HuH-7.5 (cell line): ENCODE results near the gene CEP72.
"Not testable (repeated sequence)": the region's sequence is repeated elsewhere in the genome, so short reads cannot be mapped to it uniquely, and the experiment has no call there.

Experiments
- DNase-seq: peaks from one replicate; pipeline ENCODE4 v3.0.0; 2011; ENCODE audit warnings: low spot score

Gene CEP72

DNA sequence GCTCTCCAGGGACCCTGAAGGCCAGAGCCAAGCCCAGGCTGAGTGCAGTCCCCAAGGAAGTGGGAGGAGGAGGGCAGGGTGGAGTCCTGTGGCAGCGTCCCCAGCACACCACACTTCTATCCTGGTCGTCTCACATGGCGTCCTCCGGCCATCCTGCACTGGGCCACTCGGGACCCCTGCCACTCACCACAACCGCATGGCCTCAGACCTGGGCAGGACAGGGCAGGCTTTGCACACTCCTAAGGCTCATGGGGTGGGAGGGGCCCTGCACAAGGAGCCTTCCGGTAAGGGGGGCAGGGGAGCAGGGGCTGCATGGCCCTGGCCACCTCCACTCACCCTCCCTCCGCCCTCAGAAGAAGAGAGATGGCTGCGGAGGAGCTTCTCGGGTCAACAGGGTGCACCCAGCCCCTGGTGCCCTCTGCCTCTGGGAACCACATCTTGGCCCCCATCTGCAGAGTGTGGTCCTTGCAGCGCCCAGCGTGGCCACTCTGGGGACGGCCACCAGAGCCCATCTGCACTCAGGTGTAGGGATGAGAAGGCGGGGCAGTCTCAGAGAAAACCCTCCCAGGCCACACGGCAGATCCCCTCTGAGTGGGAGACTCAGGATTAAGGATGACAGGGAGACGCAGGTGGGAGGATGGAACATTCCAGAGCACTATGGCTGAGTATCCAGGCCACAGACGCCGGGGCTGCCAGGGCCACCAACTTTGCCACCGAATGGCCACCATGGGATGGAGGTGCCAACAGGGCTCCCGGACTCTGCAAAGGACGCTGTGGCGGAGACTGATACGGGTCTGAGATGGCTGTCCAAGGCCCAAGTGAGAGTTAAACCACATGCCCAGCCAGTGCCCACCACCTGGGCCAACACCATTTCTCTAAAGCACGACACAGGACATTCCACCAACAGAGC is 73.4 kb downstream of the CEP72 start:
- DNase-seq, result peak; percentile 3

DNA sequence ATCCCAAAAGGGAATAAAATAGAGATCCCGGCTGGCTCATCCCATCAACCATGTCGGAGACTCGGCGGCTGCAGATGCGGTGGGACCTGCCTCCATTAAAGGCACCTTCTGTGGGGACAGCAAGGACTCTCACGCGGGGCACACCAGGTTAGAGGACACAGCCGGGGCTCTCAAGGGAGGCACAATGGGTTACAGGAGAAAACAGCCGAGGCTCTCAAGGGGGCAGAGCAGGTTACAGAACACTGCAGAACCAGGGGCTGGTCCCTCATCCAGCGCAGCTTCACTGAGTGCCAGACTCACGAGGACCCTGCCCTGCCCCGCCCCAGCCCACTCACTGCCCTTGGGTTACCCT is 74.0 kb downstream of the CEP72 start:
- not testable (repeated sequence) for DNase-seq

DNA sequence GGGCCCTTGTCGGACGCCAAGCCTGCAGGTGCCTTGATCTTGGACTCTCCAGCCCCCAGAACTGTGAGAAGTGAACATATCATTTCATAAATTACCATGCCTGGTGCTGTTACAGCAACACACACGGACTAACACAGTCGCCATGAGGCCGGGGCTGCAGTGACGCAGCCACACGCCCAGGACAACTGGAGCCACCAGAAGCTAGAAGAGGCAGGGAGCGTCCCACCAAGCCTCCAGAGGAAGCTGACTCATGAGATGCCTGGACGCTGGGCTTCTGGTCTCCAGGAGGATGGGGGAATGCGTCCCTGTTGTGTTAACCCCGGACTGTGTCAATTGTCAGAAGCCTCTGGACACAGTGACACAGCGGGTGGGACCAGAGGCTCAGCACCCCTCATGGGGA is 74.8 kb downstream of the CEP72 start:
- DNase-seq, result not testable (repeated sequence)

DNA sequence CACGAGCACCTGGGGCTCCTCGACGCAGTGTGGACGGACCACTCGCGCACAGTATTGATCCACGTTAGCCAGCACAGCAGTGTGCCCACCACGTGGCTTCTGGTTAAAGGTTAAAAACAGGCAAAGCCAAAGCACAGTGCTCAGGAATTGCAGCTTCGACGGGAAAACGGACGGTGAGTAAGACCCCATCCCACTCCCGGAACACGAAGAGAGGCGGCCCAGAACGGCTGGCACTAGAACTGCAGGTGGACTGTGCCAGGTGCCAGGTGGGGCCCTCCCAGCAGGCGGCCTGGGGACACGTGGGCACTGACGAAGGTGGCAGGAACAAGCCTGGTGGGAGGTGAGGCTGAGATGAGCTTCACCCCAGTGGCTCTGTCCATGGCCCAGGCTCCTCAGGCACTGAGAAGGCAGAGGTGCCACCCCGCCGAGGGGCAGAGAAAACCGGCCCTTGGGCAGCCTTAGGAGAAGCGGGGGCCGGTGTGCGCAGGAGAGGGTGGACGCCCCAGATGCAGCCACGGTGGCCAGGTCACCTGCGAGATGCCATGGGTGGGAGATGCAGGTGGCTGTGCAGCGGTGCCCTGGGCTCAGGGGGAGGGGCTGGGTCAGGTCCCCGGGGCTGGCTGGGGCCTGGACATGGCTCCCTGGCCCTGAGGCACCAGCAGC is 76.3 kb downstream of the CEP72 start:
- DNase-seq, result not testable (repeated sequence)

DNA sequence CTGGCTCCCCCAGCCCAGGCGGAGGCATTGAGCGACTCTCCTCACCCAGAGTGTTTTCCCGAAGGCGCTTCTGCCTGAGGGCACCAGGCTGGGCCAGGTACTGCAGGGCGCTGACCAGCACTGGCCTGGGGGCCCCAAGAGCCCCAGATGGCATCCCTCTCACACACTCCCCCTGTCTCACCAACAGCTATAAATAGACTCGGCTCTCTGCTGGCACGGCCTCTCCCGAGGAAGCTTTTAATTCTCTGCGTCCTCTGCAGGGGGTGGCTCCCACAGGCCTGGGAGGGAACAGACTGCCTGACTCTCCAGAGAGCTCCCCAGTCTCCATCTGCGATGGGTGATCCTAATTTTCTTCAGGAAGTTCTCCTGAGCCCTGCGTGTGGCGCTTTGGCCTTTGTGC is 78.2 kb downstream of the CEP72 start:
- not testable (repeated sequence) for DNase-seq

DNA sequence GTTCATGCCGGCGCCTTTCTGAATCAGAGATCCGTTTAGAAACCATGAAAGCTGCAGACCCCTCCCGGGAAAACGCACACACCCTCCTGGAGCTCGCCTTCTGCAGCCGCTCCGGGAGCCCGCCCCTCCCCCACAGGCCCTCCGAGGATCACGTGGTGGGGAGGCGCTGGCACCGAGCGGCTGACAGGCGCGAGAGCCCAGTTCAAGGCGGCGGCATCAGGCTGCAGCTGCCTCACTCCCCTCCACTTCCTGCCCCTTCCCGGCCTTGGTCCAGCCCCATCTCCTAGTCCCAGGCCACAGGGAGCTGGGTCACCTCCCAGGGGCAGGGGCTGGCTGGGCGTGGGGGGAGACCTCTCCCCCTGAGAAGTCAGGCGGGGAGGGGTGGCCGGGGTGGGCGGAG is 78.9 kb downstream of the CEP72 start:
- DNase-seq, result not testable (repeated sequence)

DNA sequence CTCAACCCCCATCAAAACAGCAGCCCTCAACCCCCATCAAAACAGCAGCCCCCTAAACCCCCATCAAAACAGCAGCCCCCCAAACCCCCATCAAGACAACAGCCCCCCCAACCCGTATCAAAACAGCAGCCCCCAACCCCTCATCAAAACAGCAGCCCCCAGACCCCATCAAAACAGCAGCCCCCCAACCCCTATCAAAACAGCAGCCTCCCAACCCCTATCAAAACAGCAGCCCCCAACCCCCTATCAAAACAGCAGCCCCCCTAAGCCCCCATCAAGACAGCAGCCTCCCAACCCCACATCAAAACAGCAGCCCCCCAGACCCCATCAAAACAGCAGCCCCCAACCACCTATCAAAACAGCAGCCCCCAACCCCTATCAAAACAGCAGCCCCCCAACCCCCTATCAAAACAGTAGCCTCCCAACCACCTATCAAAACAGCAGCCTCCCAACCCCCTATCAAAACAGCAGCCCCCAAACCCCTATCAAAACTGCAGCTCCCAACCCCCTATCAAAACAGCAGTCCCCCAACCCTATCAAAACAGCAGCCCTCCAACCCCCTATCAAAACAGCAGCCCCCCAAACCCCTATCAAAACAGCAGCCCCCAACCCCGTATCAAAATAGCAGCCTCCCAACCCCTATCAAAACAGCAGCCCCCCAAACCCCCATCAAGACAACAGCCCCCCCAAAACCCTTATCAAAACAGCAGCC is 79.8 kb downstream of the CEP72 start:
- DNase-seq, result no peak

DNA sequence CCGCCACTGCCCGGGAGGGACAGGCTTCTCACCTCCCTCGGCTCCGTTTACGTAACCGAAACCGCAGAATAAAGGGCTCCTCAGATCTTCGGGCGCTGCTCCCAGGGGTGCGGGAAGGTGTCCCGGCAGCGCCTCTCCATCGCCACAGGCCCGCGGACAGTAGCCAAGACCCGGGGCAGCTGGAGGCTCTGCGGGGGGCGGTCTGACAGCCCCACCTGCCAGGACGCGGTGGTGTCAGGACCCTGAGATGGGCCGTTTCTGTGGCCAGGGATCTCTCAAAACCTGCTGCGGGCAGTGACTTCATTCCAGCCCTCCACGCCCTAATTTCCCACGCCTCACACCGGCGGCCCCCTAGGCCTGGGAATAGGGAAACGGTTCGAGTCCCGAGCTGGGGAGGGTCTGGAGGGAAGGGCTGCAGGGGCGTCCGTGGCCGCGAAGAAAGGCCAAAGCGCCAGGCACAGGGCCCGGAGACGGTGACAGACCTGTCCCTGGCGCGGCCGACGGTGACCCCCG is 80.4 kb downstream of the CEP72 start:
- not testable (repeated sequence) for DNase-seq

DNA sequence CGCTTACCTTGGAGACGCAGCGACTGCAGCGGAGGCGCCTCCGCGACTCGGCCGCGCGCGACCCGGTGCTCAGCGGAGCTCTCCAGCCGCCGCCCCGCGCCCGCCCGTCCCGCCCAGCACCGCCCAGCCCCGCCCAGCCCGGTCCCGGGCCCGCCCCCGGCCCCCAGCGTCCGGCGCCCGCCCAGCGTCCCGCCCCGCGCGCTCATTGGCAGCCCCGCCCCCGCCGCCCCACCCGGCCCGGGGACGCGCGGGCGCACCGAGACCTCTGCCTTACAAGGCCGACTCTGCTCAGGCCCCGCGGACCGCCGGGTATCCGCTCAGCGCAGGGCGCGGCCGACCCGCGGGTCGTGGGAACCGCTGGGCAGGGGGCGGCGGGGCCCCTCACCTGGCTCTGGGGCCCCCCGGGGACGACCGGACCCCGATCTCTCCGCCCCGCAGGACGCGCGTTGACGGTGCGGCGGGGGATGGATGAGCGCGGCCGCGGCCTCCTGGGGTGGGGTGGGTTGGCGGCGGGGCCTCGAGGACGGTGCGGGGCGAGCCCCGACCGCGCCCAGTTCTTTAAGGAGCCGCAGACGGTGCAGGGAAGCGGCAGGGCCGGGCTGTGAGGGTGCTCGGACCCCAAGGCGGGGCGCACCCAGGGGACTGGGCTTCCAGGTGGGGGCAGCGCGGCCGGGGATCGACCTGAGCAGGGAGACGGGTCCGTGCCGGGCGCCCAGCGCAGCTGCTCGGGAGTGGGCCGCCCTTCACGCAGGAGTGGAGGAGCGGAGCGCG is 81.3 kb downstream of the CEP72 start, which contains the start of gene TPPP:
TPPP (minus strand) TSS at position 82 of the 771 bp plus-strand sequence. CDS start 15,292 bp downstream, outside the sequence.
- DNase-seq, result peak; percentile 77

DNA sequence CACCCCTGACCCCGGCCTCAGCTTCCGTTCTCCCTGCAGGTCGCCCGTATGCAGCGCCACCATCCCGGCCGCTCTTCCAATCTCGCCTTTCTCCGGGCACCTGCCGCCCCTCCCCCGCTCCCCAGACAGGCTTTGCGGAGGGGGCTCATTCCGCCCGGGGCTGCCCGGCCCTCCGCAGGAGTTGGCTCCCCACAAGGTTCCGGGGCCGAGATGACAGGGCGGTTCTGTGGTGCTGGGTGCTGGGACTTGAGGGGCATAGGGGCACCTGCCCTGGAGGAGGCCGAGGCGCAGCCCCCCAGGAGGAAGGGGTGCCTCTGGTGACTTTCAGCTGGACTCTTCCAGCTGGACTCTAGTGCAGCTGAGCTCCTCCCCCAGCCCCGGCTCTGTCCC is 81.9 kb downstream of the CEP72 start:
- not testable (repeated sequence) for DNase-seq

DNA sequence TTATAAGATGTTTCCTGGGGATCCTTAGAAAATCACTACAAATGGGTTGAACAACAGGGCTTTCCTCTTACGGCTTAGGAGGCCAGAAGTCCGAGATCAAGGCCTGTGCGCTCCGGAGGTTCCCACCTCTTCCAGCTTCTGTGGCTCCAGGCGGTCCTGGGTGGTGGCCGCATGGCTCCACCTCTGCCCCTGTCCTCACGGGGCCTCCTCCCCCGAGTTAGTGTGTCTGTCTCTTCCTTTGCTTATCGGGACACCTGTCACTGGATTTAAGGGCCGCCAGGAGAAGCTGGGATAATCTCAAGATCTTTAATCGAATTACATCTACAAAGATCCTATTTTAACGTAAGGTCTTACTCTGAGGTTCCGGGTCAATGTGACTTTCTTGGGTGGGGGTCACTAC is 83.3 kb downstream of the CEP72 start:
- DNase-seq, result not testable (repeated sequence)

DNA sequence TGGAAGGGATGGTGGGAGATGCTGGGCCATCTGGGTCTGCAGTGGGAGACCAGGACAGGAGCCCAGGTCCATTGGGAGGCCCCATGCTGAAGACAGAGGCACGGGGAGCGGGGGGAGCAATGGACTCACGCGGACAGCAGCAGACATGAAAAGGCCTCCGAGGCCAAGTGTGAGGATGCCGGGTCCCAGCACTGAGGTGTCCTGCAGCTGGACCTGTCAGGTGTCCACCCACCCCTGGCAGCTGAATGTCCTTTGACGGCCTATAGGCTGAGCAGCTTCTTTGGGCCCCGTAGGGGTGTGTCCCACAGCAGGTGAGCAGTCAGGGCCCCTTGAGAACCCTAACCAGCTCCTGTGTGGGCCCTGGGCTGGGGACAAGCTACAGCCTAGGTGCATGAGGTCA is 84.1 kb downstream of the CEP72 start:
- not testable (repeated sequence) for DNase-seq

DNA sequence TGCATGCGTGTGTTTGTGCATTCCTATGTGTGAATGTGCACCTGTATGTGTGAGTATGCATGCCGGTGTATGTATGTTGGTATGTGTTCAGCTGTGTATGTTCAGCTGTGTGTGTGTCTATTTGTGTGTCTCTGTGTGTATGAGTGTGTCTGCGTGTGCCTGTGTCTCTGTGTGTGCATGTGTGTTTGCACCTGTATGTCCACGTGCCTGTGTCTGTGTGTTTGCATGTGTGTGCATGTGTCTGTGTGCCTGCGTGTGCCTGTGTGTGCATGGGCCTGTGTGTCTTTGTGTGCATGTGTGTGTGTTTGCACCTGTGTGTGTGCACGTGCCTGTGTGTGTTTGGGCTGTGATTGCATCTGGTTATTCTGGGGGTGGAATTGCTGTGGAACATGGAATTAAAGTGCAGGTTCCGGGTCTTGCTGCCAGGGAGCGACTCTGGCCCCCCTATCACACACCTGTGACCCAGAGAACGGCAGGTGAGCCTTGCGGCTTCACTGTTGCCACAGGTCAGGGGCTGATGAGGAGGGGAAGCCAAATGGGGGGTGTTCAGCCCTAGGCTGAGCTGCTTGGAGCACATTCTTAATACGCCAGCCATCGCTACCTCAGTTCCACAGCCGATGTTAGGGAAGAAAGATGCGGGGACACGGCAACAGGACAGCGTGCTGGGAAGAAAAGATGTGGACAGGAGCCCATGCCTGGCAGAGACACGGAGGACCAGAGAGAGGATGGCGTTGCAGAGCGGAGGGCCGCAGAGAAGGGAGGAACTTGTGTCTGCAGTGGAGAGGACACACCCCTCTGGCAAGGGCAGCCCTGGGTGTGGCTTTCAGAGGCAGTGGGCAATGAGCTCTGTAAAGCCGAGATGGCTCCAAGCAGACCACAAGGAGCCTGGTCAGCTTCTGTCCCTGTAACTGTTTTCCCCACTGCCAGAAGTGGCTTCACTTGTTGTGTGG is 84.9 kb downstream of the CEP72 start:
- not testable (repeated sequence) for DNase-seq
